GM12875 (cell line): Measurements from ENCODE around the gene SLC35D1.

Source experiments
- H3K4me3 ChIP-seq: one replicate; pipeline ENCODE4 v1.5.1; 2011; ENCODE audit warnings: low read depth, low read length, control low read depth
- TF ChIP-seq, protein P1 (sequence below): IDR thresholded peaks from 2 replicates; pipeline ENCODE4 v1.5.1; 2011; ENCODE audit warnings: low read depth, mild to moderate bottlenecking, control low read depth, inconsistent platforms, low read length, moderate library complexity, borderline replicate concordance; ENCODE audit not compliant: insufficient read depth

SLC35D1 gene

GRCh38 chr1:67018574-67018973, 35.4 kb downstream of the SLC35D1 start:
- TF ChIP-seq, protein P1, sequence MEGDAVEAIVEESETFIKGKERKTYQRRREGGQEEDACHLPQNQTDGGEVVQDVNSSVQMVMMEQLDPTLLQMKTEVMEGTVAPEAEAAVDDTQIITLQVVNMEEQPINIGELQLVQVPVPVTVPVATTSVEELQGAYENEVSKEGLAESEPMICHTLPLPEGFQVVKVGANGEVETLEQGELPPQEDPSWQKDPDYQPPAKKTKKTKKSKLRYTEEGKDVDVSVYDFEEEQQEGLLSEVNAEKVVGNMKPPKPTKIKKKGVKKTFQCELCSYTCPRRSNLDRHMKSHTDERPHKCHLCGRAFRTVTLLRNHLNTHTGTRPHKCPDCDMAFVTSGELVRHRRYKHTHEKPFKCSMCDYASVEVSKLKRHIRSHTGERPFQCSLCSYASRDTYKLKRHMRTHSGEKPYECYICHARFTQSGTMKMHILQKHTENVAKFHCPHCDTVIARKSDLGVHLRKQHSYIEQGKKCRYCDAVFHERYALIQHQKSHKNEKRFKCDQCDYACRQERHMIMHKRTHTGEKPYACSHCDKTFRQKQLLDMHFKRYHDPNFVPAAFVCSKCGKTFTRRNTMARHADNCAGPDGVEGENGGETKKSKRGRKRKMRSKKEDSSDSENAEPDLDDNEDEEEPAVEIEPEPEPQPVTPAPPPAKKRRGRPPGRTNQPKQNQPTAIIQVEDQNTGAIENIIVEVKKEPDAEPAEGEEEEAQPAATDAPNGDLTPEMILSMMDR: no peak

DNA sequence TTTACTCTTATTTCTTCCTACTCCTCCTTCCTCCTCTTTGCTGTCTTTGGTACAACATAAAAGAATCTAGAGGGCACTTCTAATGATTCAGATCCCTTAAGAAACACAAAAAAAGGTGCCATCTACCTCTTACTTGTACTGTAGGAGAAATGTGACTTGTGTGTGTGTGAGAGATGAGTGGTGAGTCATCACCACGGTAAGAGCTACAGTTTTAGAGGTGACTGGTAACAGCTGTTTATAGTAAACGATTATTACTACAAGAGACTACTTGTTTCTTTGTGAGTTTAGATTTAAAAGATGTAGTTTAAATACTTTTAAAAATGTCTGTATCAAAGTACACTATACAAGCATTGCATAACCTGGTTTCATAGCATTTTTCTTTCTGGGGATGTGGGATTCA, 40.4 kb downstream of the SLC35D1 start:
- TF ChIP-seq, protein P1: no peak
- no peak overlapping the region for H3K4me3 ChIP-seq

More at GRCh38 chr1:67018574-67018973, 35.4 kb downstream of the SLC35D1 start:
- H3K4me3 ChIP-seq: no peak overlapping the region

GRCh38 chr1:67009792-67010191, 44.2 kb downstream of the SLC35D1 start:
- TF ChIP-seq, protein P1: no peak

GRCh38 chr1:67005068-67005467, 48.9 kb downstream of the SLC35D1 start:
- TF ChIP-seq, protein P1: no peak
- no peak overlapping the region for H3K4me3 ChIP-seq

More at GRCh38 chr1:67009792-67010191, 44.2 kb downstream of the SLC35D1 start:
- no peak overlapping the region for H3K4me3 ChIP-seq

DNA sequence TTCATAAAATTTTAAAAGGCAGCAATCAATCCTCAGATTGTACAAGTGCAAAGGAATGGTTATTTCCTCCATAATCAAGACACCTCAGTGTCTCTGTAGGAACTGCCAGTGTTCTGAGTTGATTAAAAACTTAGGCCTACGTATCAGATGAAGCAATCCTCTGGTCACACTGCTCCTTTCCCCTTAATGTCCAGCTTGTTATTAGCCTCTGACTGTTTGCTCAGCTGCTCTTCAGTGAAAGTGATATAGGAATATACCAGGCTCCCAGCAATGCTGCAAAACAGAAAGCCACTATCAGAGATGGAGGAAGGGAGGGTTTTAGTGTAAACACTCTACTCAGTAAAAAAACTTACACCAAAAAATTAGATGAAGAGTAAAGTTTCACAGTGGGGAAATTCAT, 49.8 kb downstream of the SLC35D1 start:
- TF ChIP-seq, protein P1: no peak

GRCh38 chr1:67001682-67002425, 52.1 kb downstream of the SLC35D1 start:
- no peak overlapping the region for H3K4me3 ChIP-seq
- TF ChIP-seq, protein P1: no peak

More for the DNA sequence above, 49.8 kb downstream of the SLC35D1 start:
- H3K4me3 ChIP-seq: no peak overlapping the region

GRCh38 chr1:66999640-67000400, 54.1 kb downstream of the SLC35D1 start:
- H3K4me3 ChIP-seq: no peak overlapping the region
- TF ChIP-seq, protein P1: no peak
